Liver (tissue), 9 donors: Measurements from ENCODE around the gene MYRF. TPM values are rescaled to one million over a fixed set of nuclear protein-coding genes. Genes with fewer than 3 reads are reported as not detected.
A peak's percentile ranks its signal among the peaks of the same experiment; 100 is the strongest.

ENCODE experiments used
- DNase-seq: peaks from one replicate; pipeline ENCODE4 v3.0.0-alpha.2; 2017; ENCODE audit warnings: low spot score
- H3K27ac ChIP-seq, 2 donors: one replicate each; pipeline ENCODE4 v1.7.0; 2013; ENCODE audit warnings: inconsistent platforms in 2 of 2, low read length in 2 of 2, control low read depth in 1 of 2, low read depth in 1 of 2, mild to moderate bottlenecking in 1 of 2
- H3K27me3 ChIP-seq, 4 donors: one replicate each; pipeline versions ENCODE4 v1.6.1 to v1.7.0; 2013; ENCODE audit warnings: low read length in 3 of 4, inconsistent platforms in 1 of 4, mild to moderate bottlenecking in 1 of 4, moderate library complexity in 1 of 4; ENCODE audit not compliant: control insufficient read depth in 4 of 4, insufficient read depth in 4 of 4
- H3K36me3 ChIP-seq, 4 donors: one replicate each; pipeline versions ENCODE4 v1.6.1 to v1.7.0; 2013; ENCODE audit warnings: low read length in 3 of 4, mild to moderate bottlenecking in 3 of 4, low read depth in 1 of 4, moderate library complexity in 1 of 4; ENCODE audit not compliant: control insufficient read depth in 4 of 4, insufficient read depth in 3 of 4
- H3K4me1 ChIP-seq, 4 donors: one replicate each; pipeline versions ENCODE4 v1.6.1 to v1.7.0; 2013; ENCODE audit warnings: low read length in 3 of 4, mild to moderate bottlenecking in 3 of 4, moderate library complexity in 1 of 4; ENCODE audit not compliant: control insufficient read depth in 4 of 4, insufficient read depth in 4 of 4
- H3K4me3 ChIP-seq, 3 donors: one replicate each; pipeline versions ENCODE4 v1.6.1 to v1.7.0; 2013; ENCODE audit warnings: low read length in 3 of 3, control low read depth in 1 of 3, low read depth in 1 of 3, mild to moderate bottlenecking in 1 of 3
- H3K9ac ChIP-seq, 2 donors: one replicate each; pipeline ENCODE4 v1.7.0; 2013; ENCODE audit warnings: low read length in 2 of 2, mild to moderate bottlenecking in 2 of 2, moderate library complexity in 2 of 2, control low read depth in 1 of 2, low read depth in 1 of 2
- H3K9me3 ChIP-seq, 4 donors: one replicate each; pipeline versions ENCODE4 v1.6.1 to v1.7.0; 2013; ENCODE audit warnings: low read length in 3 of 4; ENCODE audit not compliant: control insufficient read depth in 4 of 4
- ATF3 ChIP-seq: IDR thresholded peaks from 2 replicates; pipeline ENCODE4 v1.6.1; 2016; ENCODE audit warnings: antibody characterized with exemption
- CTCF ChIP-seq: fragments of 150-350 bp; IDR thresholded peaks from 2 replicates; pipeline ENCODE4 v1.5.1; 2017; ENCODE audit warnings: improper control_type of control experiment, low read depth, low read length; ENCODE audit not compliant: missing input control
- EGR1 ChIP-seq, 2 donors: IDR thresholded peaks; 2 replicates each; pipeline ENCODE4 v1.6.1; 2016 to 2018; ENCODE audit warnings: antibody characterized with exemption in 2 of 2, low read depth in 2 of 2
- FOXA1 ChIP-seq: IDR thresholded peaks from 2 replicates; pipeline ENCODE4 v1.6.1; 2016; ENCODE audit warnings: antibody characterized with exemption
- FOXA2 ChIP-seq: IDR thresholded peaks from 2 replicates; pipeline ENCODE4 v1.6.1; 2016; ENCODE audit warnings: antibody characterized with exemption
- GABPA ChIP-seq, 2 donors: IDR thresholded peaks in 1 of 2; conservative IDR thresholded peaks in 1 of 2; 2 replicates each; pipeline ENCODE4 v1.6.1; 2016; ENCODE audit warnings: antibody characterized with exemption in 2 of 2, mild to moderate bottlenecking in 1 of 2, moderate library complexity in 1 of 2
- HNF4A ChIP-seq, 2 donors: conservative IDR thresholded peaks; 2 replicates each; pipeline ENCODE4 v1.6.1; 2016; ENCODE audit warnings: antibody characterized with exemption in 2 of 2, mild to moderate bottlenecking in 2 of 2
- NR2F2 ChIP-seq: IDR thresholded peaks from 2 replicates; pipeline ENCODE4 v1.6.1; 2016; ENCODE audit warnings: antibody characterized with exemption
- RAD21 ChIP-seq, 2 donors: IDR thresholded peaks; 2 replicates each; pipeline ENCODE4 v1.6.1; 2016; ENCODE audit warnings: antibody characterized with exemption in 2 of 2, mild to moderate bottlenecking in 2 of 2
- REST ChIP-seq: IDR thresholded peaks from 2 replicates; pipeline ENCODE4 v1.6.1; 2016; ENCODE audit warnings: antibody characterized with exemption, mild to moderate bottlenecking
- RXRA ChIP-seq, 2 donors: IDR thresholded peaks; 2 replicates each; pipeline ENCODE4 v1.6.1; 2017 to 2018; ENCODE audit warnings: antibody characterized with exemption in 2 of 2, mild to moderate bottlenecking in 1 of 2
- SP1 ChIP-seq: IDR thresholded peaks from 2 replicates; pipeline ENCODE4 v1.6.1; 2018; ENCODE audit warnings: antibody characterized with exemption, mild to moderate bottlenecking
- TAF1 ChIP-seq: conservative IDR thresholded peaks from 2 replicates; pipeline ENCODE4 v1.6.1; 2016; ENCODE audit warnings: antibody characterized with exemption, mild to moderate bottlenecking
- ZBTB33 ChIP-seq: IDR thresholded peaks from 2 replicates; pipeline ENCODE4 v1.6.1; 2016; ENCODE audit warnings: antibody characterized with exemption
- WGBS: extraction: QIAGEN DNeasy Blood & Tissue Kit; methylation state at CpG from one replicate; pipeline ENCODE4 v1.1.7; 2013; 5-methylcytosine and 5-hydroxymethylcytosine counted together
- polyA plus RNA-seq, 2 donors: library from polyadenylated mRNA; stranded (reverse) in 1 of 2; unstranded in 1 of 2; fragments of 200-250 nt in 1 of 2; fragments of >200 nt in 1 of 2; fragmentation: Nextera tagmentation in 1 of 2; extraction: Ambion mirVana in 1 of 2; gene quantifications; one replicate each; pipeline versions ENCODE4 v1.2.1 to v1.2.3, GENCODE V29; 2013 to 2015
- total RNA-seq, 2 donors: library from RNA; depleted of rRNA; stranded (reverse); fragments of >200 nt; gene quantifications; one replicate each; pipeline ENCODE4 v1.2.3, GENCODE V29; 2014
- donor health status: healthy.
- donor health status: healthy.
- donor health status: healthy.
- donor health status: healthy.
- donor health status: healthy.

The MYRF gene
- total and polyA plus RNA-seq, 4 donors: 3.5 to 6.5 (median 4.4) TPM

GRCh38 chr11:61832207-61832606 lies 79.8 kb downstream of the MYRF start:
- Histone ChIP-seq H3K4me1 (peaks cover 10 to 54% (median 47%) of the 10 kb centered on the region in 4 donors), H3K4me3 (no peak overlapping the region), H3K27me3 (no peaks in the 10 kb centered on the region), H3K9me3 (no peaks in the 10 kb centered on the region), H3K27ac (no peak overlapping the region), H3K9ac (no peak overlapping the region), H3K36me3 (peaks cover 0 to under 1% (median 0%) of the 10 kb centered on the region in 4 donors)
- TF ChIP-seq NR2F2 (no peak), RAD21 (IDR thresholded peaks at IDR 0.05) (no peak), EGR1 (IDR thresholded peaks at IDR 0.05; ENCODE audit: low read depth in 2 of 2) (no peak), ATF3 (no peak), CTCF (no peak), FOXA2 (no peak), TAF1 (no peak), ZBTB33 (no peak), SP1 (no peak), HNF4A (conservative IDR thresholded peaks at IDR 0.05) (no peak), FOXA1 (no peak), REST (no peak)
- no peak for DNase-seq
- 74% methylated on average over 4 of the region's 4 CpGs for WGBS

- Histone ChIP-seq H3K27me3 (no peaks in the 10 kb centered on the region), H3K9me3 (no peaks in the 10 kb centered on the region), H3K4me1 (peaks cover 10 to 49% (median 45%) of the 10 kb centered on the region in 4 donors), H3K36me3 (peaks cover 0 to 2% (median 0%) of the 10 kb centered on the region in 4 donors), H3K4me3 (no peak overlapping the region), H3K27ac (no peak overlapping the region), H3K9ac (no peak overlapping the region)
- no peak for TF ChIP-seq REST
- TF ChIP-seq RXRA (IDR thresholded peaks at IDR 0.05): peak; percentile 28 to 46
- TF ChIP-seq SP1: peak; percentile 9
- no peak for TF ChIP-seq ATF3
- no peak for TF ChIP-seq FOXA1
- TF ChIP-seq GABPA (IDR thresholded peaks at IDR 0.05 in 1 of 2, conservative IDR thresholded peaks at IDR 0.05 in 1 of 2): no peak
- DNase-seq: no peak
- 46% methylated on average over 7 of the region's 7 CpGs for WGBS
Observed at GRCh38 chr11:61832754-61833153, 80.3 kb downstream of the MYRF start.
